Panc1 (cell line): ENCODE data around the gene ACAD9. TPM values are rescaled to one million over a fixed set of nuclear protein-coding genes. Genes with fewer than 3 reads are reported as not detected.

Source experiments
- ATAC-seq: fragments of 200-7000 bp; cut with Tn5 transposase; 2 replicates; pipeline ENCODE4 v1.9.1; 2020; ENCODE audit warnings: mild to moderate bottlenecking, moderate library complexity
- BruUV-seq: library from RNA; stranded (reverse); fragments of 400-500 nt; replicated peaks from 2 replicates; lab custom pipeline; 2021; lab: Mats Ljungman, UMichigan
- CTCF ChIA-PET: fragments of 300-600 bp; sonication (Branson Sonifier 250); formaldehyde crosslinking; loops from one replicate; lab custom pipeline; 2022; ENCODE audit warnings: antibody characterized with exemption; lab: Charles Lee
- POLR2A ChIA-PET: fragments of 300-600 bp; sonication (Branson Sonifier 250); formaldehyde crosslinking; loops from one replicate; lab custom pipeline; 2022; ENCODE audit warnings: antibody characterized with exemption; lab: Charles Lee
- DNase-seq: peaks from one replicate; pipeline ENCODE4 v3.0.0-alpha.2; 2010; ENCODE audit warnings: low read depth, low spot score
- H3K27ac ChIP-seq: 2 replicates; pipeline ENCODE4 v1.5.1; 2011; ENCODE audit warnings: mild to moderate bottlenecking, low read length, inconsistent platforms
- H3K27me3 ChIP-seq: fragments of 200-500 bp; sonication (Bioruptor generic); 2 replicates; pipeline ENCODE4 v1.6.0; 2014; ENCODE audit warnings: low read length, inconsistent platforms; ENCODE audit not compliant: control insufficient read depth, insufficient read depth
- H3K36me3 ChIP-seq: fragments of 200-500 bp; sonication (Bioruptor generic); 2 replicates; pipeline ENCODE4 v1.5.1; 2014; ENCODE audit warnings: inconsistent platforms, mild to moderate bottlenecking, low read length, moderate library complexity; ENCODE audit not compliant: control insufficient read depth, insufficient read depth
- H3K4me1 ChIP-seq: 2 replicates; pipeline ENCODE4 v1.5.1; 2011; ENCODE audit warnings: inconsistent platforms, mild to moderate bottlenecking, low read length, moderate library complexity; ENCODE audit not compliant: control insufficient read depth, insufficient read depth
- H3K4me3 ChIP-seq, 2 experiments: 2 replicates each; pipeline ENCODE4 v1.5.1; 2011 to 2012; ENCODE audit warnings: low read depth in 2 of 2, low read length in 2 of 2, mild to moderate bottlenecking in 2 of 2, inconsistent platforms in 1 of 2, moderate library complexity in 1 of 2
- H3K9me3 ChIP-seq: fragments of 200-500 bp; sonication (Bioruptor generic); 2 replicates; pipeline ENCODE4 v1.5.1; 2014; ENCODE audit warnings: low read depth, mild to moderate bottlenecking, inconsistent platforms, low read length, moderate library complexity; ENCODE audit not compliant: control insufficient read depth, insufficient read depth
- CTCF ChIP-seq: fragments of 450-650 bp; IDR thresholded peaks from 2 replicates; pipeline ENCODE4 v1.5.1; 2017; ENCODE audit warnings: mild to moderate bottlenecking
- POLR2AphosphoS5 ChIP-seq: IDR thresholded peaks from 2 replicates; pipeline ENCODE4 v1.6.1; 2012; ENCODE audit warnings: mild to moderate bottlenecking, low read depth, low read length, moderate library complexity
- SIN3A ChIP-seq: IDR thresholded peaks from 2 replicates; pipeline ENCODE4 v1.6.1; 2012; ENCODE audit warnings: low read depth, mild to moderate bottlenecking, low read length, moderate library complexity, borderline replicate concordance; ENCODE audit not compliant: insufficient read depth
- TCF7L2 ChIP-seq: IDR thresholded peaks from 2 replicates; pipeline ENCODE4 v1.6.1; 2011; ENCODE audit warnings: mild to moderate bottlenecking, low read depth, low read length, inconsistent platforms
- in situ Hi-C: cut with HindIII; loops from 2 replicates; pipeline ENCODE4 v1.10.0; 2016; ENCODE audit warnings: low sequenced_read_pairs, low pct_unique_long_range_greater_than_20kb
- intact Hi-C: fragments of 100-400 bp; cut with micrococcal nuclease; formaldehyde crosslinking; loops from one replicate; pipeline ENCODE4 v1.10.0; 2022; ENCODE audit not compliant: unreplicated experiment
- total RNA-seq: library from RNA; stranded (reverse); gene quantifications from one replicate; pipeline ENCODE4 v1.2.1, GENCODE V29; 2021; ENCODE audit not compliant: unreplicated experiment
- TF ChIP-seq, protein P1 (sequence below), 2 experiments: IDR thresholded peaks; 2 replicates each; pipeline ENCODE4 v1.6.1; 2011 to 2012; ENCODE audit warnings: low read depth in 2 of 2, control low read depth in 1 of 2, low read length in 1 of 2, mild to moderate bottlenecking in 1 of 2, moderate library complexity in 1 of 2; ENCODE audit not compliant: insufficient read depth in 1 of 2

ACAD9 gene
- total RNA-seq, 1 experiment from 2014 or later = 70.9 TPM

DNA sequence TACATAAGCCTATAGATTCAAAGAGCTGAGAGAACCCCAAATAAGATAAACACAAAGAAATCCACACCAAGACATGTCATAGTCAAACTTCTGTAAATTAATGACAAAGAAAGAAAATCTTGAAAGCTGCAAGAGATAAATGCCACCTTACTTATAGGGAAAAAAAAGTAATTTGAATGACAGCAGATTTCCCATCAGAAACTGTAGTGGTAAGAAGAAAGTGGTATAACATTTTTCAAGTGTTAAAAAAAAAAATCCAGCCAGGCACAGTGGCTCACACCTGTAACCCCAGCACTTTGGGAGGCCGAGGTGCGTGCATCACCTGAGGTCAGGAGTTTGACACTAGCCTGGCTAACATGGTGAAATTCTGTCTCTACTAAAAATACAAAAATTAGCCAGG is 77.0 kb downstream of the ACAD9 start:
- DNase-seq = no peak
- no peak for TF ChIP-seq TCF7L2
- no peak for TF ChIP-seq POLR2AphosphoS5
- TF ChIP-seq, protein P1, sequence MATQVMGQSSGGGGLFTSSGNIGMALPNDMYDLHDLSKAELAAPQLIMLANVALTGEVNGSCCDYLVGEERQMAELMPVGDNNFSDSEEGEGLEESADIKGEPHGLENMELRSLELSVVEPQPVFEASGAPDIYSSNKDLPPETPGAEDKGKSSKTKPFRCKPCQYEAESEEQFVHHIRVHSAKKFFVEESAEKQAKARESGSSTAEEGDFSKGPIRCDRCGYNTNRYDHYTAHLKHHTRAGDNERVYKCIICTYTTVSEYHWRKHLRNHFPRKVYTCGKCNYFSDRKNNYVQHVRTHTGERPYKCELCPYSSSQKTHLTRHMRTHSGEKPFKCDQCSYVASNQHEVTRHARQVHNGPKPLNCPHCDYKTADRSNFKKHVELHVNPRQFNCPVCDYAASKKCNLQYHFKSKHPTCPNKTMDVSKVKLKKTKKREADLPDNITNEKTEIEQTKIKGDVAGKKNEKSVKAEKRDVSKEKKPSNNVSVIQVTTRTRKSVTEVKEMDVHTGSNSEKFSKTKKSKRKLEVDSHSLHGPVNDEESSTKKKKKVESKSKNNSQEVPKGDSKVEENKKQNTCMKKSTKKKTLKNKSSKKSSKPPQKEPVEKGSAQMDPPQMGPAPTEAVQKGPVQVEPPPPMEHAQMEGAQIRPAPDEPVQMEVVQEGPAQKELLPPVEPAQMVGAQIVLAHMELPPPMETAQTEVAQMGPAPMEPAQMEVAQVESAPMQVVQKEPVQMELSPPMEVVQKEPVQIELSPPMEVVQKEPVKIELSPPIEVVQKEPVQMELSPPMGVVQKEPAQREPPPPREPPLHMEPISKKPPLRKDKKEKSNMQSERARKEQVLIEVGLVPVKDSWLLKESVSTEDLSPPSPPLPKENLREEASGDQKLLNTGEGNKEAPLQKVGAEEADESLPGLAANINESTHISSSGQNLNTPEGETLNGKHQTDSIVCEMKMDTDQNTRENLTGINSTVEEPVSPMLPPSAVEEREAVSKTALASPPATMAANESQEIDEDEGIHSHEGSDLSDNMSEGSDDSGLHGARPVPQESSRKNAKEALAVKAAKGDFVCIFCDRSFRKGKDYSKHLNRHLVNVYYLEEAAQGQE (IDR thresholded peaks at IDR 0.05; ENCODE audit: insufficient read depth in 1 of 2, low read depth in 2 of 2, low read length in 1 of 2) = no peak
- no peak for TF ChIP-seq SIN3A
- no peak for TF ChIP-seq CTCF
- no peaks in the 10 kb centered on the region for H3K4me1 ChIP-seq
- no peak for ATAC-seq
- H3K36me3 ChIP-seq = no peaks in the 10 kb centered on the region
- no peaks in the 10 kb centered on the region for H3K27me3 ChIP-seq
- ChIA-PET POLR2A (interaction anchor here (0.5 kb wide), 1 partner anchor 264 kb away, joined by 5 read pairs; no protein-coding TSS in a partner anchor), CTCF (no interaction called here)
- in situ Hi-C loops = no loop called here
- H3K27ac ChIP-seq = no peak overlapping the region
- H3K9me3 ChIP-seq = peaks cover 8% of the 10 kb centered on the region; the same call in 1 of the 2 replicates
- no TSS peak for BruUV-seq
- intact Hi-C loops = no loop called here
- H3K4me3 ChIP-seq = no peak overlapping the region

Other genes starting within 250 kb of the ACAD9 start
- 320 TPM for gene RPN1, start 228.8 kb upstream of the ACAD9 start, total RNA-seq
- 386 TPM for gene RAB7A, start 153.4 kb upstream of the ACAD9 start, total RNA-seq
- gene CFAP92, start 114.5 kb downstream of the ACAD9 start, total RNA-seq = 0.18 TPM
- gene EFCC1, start 121.7 kb downstream of the ACAD9 start, total RNA-seq = 0.15 TPM
- gene GP9, start 181.2 kb downstream of the ACAD9 start, total RNA-seq = not detected
- 27.7 TPM for gene RAB43, start 242.2 kb downstream of the ACAD9 start, total RNA-seq